ENCODE results near the gene SLC1A3.
"Not testable (repeated sequence)": the region's sequence is repeated elsewhere in the genome, so short reads cannot be mapped to it uniquely, and the experiment has no call there.

GRCh38 chr5:36589735-36590134 is 16.7 kb upstream of the SLC1A3 start:
- TF ChIP-seq, protein P1, sequence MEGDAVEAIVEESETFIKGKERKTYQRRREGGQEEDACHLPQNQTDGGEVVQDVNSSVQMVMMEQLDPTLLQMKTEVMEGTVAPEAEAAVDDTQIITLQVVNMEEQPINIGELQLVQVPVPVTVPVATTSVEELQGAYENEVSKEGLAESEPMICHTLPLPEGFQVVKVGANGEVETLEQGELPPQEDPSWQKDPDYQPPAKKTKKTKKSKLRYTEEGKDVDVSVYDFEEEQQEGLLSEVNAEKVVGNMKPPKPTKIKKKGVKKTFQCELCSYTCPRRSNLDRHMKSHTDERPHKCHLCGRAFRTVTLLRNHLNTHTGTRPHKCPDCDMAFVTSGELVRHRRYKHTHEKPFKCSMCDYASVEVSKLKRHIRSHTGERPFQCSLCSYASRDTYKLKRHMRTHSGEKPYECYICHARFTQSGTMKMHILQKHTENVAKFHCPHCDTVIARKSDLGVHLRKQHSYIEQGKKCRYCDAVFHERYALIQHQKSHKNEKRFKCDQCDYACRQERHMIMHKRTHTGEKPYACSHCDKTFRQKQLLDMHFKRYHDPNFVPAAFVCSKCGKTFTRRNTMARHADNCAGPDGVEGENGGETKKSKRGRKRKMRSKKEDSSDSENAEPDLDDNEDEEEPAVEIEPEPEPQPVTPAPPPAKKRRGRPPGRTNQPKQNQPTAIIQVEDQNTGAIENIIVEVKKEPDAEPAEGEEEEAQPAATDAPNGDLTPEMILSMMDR (IDR thresholded peaks at IDR 0.05), result not testable (repeated sequence)
- not testable (repeated sequence) for TF ChIP-seq POLR2A (IDR thresholded peaks at IDR 0.05)
